ENCODE measurements around the gene PIN1.

Gene PIN1

DNA sequence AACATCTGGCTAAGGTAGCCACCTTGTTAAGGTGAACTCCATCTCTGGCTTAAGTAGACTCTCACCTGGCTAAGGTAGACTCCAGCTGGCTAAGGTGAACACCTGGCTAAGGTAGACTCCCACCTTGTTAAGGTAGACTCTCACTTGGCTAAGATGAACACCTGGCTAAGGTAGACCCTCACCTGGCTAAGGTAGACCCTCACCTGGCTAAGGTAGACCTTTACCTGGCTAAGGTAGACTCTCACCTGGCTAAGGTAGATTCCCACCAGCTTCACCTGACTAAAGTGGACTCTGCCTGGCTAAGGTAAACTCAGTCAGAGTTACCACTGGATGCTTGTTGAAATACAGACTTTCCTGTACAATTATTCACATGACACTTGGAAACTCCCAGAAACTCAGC, 23.6 kb downstream of the PIN1 start:
- TF ChIP-seq, protein P1, sequence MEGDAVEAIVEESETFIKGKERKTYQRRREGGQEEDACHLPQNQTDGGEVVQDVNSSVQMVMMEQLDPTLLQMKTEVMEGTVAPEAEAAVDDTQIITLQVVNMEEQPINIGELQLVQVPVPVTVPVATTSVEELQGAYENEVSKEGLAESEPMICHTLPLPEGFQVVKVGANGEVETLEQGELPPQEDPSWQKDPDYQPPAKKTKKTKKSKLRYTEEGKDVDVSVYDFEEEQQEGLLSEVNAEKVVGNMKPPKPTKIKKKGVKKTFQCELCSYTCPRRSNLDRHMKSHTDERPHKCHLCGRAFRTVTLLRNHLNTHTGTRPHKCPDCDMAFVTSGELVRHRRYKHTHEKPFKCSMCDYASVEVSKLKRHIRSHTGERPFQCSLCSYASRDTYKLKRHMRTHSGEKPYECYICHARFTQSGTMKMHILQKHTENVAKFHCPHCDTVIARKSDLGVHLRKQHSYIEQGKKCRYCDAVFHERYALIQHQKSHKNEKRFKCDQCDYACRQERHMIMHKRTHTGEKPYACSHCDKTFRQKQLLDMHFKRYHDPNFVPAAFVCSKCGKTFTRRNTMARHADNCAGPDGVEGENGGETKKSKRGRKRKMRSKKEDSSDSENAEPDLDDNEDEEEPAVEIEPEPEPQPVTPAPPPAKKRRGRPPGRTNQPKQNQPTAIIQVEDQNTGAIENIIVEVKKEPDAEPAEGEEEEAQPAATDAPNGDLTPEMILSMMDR (IDR thresholded peaks at IDR 0.05; ENCODE audit: low read depth, low read length, missing control alignments): no peak
- Histone ChIP-seq H3K36me3 (replicated peaks) (no peaks in the 10 kb centered on the region), H3K4me3 (ENCODE audit: low read depth, low read length) (no peak overlapping the region), H3K27ac (no peak overlapping the region), H3K27me3 (replicated peaks) (no peaks in the 10 kb centered on the region)
- in situ Hi-C loops (cut with HindIII; ENCODE audit: low pct_ligation_motif_present, low sequenced_read_pairs): no loop called here
- no peak for DNase-seq

DNA sequence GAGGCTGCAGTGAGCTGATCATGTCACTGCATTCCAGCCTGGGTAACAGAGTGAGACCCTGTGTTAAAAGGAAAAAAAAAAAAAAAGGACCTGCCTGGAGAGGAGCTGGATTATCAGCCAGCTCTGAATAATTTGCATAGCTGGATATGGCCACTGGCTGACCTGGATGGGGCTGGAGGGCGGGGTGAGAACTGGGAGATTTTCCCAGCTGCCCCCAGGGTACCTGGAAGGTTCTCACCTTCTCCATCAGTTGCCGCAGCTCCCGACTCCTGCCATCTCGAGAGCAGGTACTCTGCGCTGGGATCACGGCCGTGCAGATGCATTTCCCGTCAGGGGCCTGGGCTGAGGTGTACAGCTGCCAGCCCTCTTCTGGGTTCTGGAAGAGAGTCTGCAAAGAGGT, 25.3 kb downstream of the PIN1 start:
- TF ChIP-seq, protein P1 (IDR thresholded peaks at IDR 0.05; ENCODE audit: low read depth, low read length, missing control alignments): no peak
- Histone ChIP-seq H3K27me3 (replicated peaks) (no peaks in the 10 kb centered on the region), H3K27ac (no peak overlapping the region), H3K36me3 (replicated peaks) (no peaks in the 10 kb centered on the region), H3K4me3 (ENCODE audit: low read depth, low read length) (no peak overlapping the region)
- in situ Hi-C loops (cut with HindIII; ENCODE audit: low pct_ligation_motif_present, low sequenced_read_pairs): no loop called here
- DNase-seq: no peak

DNA sequence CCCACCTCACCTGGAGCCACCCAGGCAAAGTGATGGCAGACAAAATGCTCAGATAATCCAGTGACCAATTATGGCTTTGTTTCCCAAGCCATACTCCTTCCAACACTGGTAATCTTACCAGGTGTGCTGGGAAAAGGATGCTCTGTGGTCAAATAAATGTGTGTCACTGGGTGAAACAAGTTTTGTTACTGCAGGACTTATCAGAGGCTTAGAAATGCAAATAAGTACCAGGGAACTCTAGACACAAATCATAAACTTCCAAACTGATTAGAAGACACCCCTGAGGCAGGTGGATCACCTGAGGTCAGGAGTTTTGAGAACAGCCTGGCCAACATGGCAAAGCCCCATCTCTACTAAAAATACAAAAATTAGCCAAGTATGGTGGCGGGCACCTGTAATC, 26.4 kb downstream of the PIN1 start:
- DNase-seq: no peak
- TF ChIP-seq, protein P1 (IDR thresholded peaks at IDR 0.05; ENCODE audit: low read depth, low read length, missing control alignments): no peak
- no peak overlapping the region for H3K27ac ChIP-seq
- in situ Hi-C loops (cut with HindIII; ENCODE audit: low pct_ligation_motif_present, low sequenced_read_pairs): no loop called here
- no peaks in the 10 kb centered on the region for H3K27me3 ChIP-seq (replicated peaks)
- no peak overlapping the region for H3K4me3 ChIP-seq (ENCODE audit: low read depth, low read length)
- no peaks in the 10 kb centered on the region for H3K36me3 ChIP-seq (replicated peaks)

DNA sequence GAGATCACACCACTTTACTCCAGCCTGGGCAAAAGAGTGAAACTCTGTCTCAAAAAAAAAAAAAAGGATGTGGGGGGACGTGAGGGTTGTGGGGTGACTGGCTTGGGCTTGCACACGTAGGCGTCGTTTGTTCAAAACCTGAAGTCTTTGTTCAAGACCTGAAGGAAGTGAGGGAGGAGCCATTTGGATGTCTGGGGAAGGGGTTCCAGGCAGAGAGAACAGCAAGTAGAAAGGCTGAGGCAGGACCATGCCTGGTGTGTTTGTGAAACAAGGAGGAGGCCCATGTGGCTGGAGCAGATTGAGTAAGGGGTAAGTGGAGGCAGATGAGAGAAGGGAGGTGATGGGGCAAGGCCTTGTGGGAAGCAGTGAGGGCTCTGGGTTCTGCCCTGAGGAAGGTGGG, 27.8 kb downstream of the PIN1 start:
- H3K36me3 ChIP-seq (replicated peaks): no peaks in the 10 kb centered on the region
- no peak overlapping the region for H3K27ac ChIP-seq
- H3K27me3 ChIP-seq (replicated peaks): no peaks in the 10 kb centered on the region
- in situ Hi-C loops (cut with HindIII; ENCODE audit: low pct_ligation_motif_present, low sequenced_read_pairs): no loop called here
- DNase-seq: no peak
- TF ChIP-seq, protein P1 (IDR thresholded peaks at IDR 0.05; ENCODE audit: low read depth, low read length, missing control alignments): no peak
- H3K4me3 ChIP-seq (ENCODE audit: low read depth, low read length): no peak overlapping the region

DNA sequence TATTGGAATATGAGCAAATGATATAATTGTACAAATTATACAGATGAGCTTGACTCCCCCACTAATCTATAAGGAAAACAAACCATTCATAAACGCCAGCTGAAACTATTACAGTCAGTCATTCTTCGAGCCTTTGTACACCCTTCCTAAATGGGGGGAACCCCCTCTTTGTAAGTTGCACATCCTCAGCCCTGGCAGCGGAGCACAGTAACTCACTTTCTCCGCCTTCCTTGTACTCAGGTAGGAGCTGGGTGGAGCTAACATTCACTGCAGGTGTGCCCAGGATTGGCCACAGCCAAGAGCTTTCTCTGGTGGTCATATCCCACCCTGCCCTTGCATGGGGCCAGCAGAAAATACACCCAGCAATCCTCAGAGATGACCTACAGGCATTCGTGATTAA, 28.6 kb downstream of the PIN1 start:
- no peak for DNase-seq
- in situ Hi-C loops (cut with HindIII; ENCODE audit: low pct_ligation_motif_present, low sequenced_read_pairs): no loop called here
- Histone ChIP-seq H3K27ac (no peak overlapping the region), H3K27me3 (replicated peaks) (no peaks in the 10 kb centered on the region), H3K36me3 (replicated peaks) (no peaks in the 10 kb centered on the region), H3K4me3 (ENCODE audit: low read depth, low read length) (no peak overlapping the region)
- TF ChIP-seq, protein P1 (IDR thresholded peaks at IDR 0.05; ENCODE audit: low read depth, low read length, missing control alignments): no peak

DNA sequence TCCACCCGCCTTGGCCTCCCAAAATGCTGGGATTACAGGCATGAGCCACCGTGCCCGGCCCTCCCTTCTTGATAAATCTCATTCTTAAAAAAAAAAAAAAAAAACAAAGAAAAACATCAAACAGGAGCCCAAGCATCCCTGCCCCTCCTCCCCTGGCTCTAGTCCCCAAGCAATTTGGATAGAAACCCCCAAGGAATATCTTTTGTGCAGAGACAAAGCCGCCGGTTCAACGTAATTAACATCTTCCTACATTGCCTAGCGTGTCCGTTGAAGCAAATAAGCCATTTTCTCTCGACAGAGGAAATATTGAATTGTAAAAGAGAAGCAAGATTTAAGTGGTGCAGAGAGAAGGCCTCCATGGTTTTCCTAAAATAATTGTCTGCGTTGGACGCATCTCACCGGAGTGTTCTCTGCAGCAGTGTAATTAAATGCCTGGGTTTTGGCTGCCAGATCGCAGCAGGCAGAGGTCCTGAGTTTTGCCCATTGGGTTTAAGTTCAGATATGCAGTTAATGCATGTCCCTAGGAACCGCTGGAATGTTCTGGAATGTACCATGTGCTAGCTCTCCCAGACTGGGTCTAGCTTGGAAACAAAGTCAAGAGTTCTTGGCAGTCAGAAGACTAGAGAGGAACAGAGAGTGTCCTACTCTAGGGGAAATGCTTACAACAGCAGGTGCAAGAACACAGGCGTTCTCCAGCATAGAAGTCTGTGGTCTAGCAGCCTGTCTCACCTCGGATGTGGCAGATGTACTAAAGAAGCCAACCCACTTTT, 30.8 kb downstream of the PIN1 start:
- TF ChIP-seq, protein P1 (IDR thresholded peaks at IDR 0.05; ENCODE audit: low read depth, low read length, missing control alignments): no peak
- no peak overlapping the region for H3K27ac ChIP-seq
- no peak overlapping the region for H3K4me3 ChIP-seq (ENCODE audit: low read depth, low read length)
- H3K27me3 ChIP-seq (replicated peaks): no peaks in the 10 kb centered on the region
- H3K36me3 ChIP-seq (replicated peaks): no peaks in the 10 kb centered on the region
- in situ Hi-C loops (cut with HindIII; ENCODE audit: low pct_ligation_motif_present, low sequenced_read_pairs): no loop called here
- DNase-seq: no peak

Measured in brain microvascular endothelial cell (primary cell).